Stimulated activated CD8-positive, alpha-beta memory T cell treated with anti-CD3 and anti-CD28 coated beads, Interleukin-7, amount 100 ng/mL, for 24 hours (primary cell): ENCODE data around the gene ATP1B4.
"Not testable (repeated sequence)": the region's sequence is repeated elsewhere in the genome, so short reads cannot be mapped to it uniquely, and the experiment has no call there.

ENCODE experiments used
- DNase-seq: peaks from one replicate; pipeline ENCODE4 v3.0.0-alpha.2; 2020; ENCODE audit warnings: low read depth

ATP1B4 gene

DNA sequence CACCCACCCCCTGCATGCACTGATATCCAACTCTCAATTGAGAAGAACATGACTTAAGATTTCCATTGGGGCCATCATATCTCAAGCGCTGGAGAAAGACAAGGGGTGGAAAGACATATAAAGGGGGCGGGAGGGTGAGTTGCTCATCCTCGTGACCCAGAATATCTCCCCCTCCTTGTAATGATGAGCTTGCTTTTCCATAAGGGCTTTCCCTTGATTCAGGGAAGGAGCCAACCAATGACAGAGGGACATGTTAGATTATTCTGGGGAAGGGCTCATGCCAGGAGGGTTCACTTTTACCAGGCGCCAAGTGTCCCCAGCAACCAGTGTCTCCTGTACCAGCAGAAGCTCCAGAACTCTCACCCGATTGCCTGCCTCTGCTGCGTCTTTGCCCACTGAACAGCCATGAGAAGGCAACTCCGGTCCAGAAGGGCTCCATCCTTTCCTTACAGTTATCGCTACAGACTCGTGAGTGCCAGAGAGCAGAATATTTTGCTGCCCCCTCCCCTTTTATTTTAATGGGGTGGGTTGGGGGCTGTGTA lies at the start of gene ATP1B4:
Gene ATP1B4 (plus strand): TSS at position 326 of the 542 bp plus-strand sequence. CDS start 80 bp downstream, at position 406.
- no peak for DNase-seq

- no peak for DNase-seq
These were observed 46.1 kb upstream of the ATP1B4 start for GRCh38 chrX:120315776-120316175.

DNA sequence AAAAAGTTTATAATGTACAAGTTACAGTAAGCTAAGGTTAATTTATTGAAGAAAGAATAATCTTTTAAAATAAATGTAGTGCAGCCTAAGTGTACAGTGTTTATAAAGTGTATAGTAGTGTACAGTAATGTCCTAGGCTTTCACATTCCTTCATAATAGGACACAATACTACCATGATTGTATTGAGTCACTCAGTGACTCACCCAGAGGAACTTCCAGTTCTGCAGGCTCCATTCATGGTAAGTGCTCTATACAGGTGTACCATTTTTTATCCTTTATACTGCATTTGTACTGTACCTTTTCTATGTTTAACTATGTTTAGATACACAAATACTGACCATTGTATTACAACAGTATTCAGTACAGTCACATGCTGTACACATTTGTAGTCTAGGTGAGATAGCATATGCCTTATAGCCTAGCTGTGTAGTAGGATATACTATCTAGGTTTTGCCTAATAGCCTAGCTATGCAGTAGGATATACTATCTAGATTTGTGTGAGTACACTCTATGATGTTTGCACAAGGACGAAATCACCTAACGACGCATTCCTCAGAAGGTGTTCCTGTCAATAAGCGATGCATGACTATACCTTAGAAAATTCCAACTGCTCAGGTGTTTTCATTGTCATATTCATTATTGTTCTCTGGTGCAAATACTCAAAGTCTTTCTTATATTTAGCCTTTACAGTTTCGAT lies 45.2 kb upstream of the ATP1B4 start:
- no peak for DNase-seq

GRCh38 chrX:120318411-120318810 lies 43.5 kb upstream of the ATP1B4 start:
- no peak for DNase-seq

GRCh38 chrX:120321520-120322281 lies 40.2 kb upstream of the ATP1B4 start:
- no peak for DNase-seq

DNA sequence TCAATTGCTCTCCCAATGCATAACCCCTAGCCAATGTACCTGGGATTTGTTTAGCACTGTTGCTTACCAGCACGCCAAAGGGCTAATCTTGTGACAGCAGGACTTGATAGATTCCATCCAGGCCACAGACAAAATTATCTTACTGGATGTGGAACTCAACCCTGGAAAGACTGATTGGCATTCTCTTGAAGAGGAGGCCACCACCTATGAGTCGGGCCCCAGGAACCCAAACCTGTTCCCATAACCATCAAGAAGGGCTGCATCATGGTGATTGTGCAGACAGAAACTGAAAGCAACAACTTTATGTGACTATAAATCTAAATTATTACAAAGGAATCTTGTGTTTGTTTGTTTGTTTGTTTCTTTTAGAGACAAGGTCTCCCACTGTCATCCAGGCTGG lies 30.8 kb upstream of the ATP1B4 start:
- DNase-seq = no peak

- no peak for DNase-seq
These were observed 29.5 kb upstream of the ATP1B4 start for GRCh38 chrX:120332394-120332793.

- no peak for DNase-seq
These were observed 27.7 kb upstream of the ATP1B4 start for GRCh38 chrX:120334151-120334550.

DNA sequence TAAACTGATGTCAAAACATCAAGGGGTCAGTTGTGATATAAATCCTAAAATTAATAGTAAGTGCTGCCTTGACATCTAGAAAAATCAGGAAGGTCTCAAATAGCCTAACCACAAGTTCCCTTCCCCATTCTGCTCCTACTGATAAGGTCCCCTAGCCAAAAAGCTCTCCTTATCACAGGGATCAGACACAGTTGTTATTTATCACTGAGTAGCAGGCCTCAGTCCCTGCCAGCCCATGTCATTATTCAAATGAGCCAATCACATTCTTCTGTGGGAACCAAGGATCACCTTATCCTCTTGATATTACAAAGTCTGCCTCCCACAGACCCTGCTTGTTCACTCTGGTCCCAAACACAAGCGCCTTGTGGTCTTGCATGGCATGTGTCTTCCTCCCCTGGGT lies 27.3 kb upstream of the ATP1B4 start:
- no peak for DNase-seq

DNA sequence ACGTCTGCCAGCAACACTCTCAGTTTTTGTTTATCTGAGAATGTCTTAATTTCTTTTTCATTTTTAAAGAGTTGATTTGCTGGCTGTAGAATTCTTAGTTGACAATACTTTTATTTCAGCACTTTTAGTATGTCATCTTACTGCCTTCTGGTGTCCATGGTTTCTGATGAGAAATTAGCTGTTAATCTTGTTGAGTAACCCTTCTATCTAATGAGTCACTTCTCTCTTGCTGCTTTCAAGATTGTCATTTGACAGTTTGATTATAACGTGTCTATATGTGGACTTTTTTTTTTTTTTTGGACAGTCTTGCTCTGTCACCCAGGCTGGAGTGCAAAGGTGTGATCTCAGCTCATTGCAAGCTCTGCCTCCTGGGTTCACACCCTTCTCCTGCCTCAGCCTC lies 26.6 kb upstream of the ATP1B4 start:
- DNase-seq = no peak

- no peak for DNase-seq
These were observed 25.0 kb upstream of the ATP1B4 start for GRCh38 chrX:120336899-120337298.

DNA sequence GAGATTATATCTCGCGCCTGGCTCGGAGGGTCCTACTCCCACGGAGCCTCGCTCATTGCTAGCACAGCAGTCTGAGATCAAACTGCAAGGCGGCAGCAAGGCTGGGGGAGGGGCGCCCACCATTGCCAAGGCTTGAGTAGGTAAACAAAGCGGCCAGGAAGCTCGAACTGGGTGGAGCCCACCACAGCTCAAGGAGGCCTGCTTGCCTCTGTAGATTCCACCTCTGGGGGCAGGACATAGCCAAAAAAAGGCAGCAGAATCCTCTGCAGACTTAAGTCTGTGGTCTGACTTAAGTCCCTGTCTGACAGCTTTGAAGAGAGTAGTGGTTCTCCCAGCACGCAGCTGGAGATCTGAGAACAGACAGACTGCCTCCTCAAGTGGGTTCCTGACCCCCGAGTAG lies 17.3 kb upstream of the ATP1B4 start:
- DNase-seq = not testable (repeated sequence)

- DNase-seq = no peak
These were observed 11.3 kb upstream of the ATP1B4 start for GRCh38 chrX:120350450-120351138.

DNA sequence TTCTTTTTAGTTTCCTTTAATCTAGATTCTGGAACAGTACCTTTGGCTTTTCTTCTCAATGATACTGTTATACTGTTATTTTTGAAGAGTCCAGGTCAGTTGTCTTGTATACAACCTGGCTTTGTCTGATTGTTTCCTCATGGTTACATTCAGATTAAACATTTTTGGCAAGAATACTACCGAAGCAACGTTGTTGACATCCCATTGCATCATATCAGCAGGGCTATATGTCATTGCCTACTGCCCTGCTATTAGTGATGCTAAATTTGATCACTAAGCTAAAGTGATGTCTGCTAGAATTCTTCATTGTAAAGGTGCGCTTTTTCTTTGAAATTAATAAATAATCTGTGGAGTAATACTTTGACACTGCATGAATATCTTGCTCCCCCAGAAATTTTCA lies 5.8 kb upstream of the ATP1B4 start:
- no peak for DNase-seq

- DNase-seq = no peak
These were observed 4.7 kb upstream of the ATP1B4 start for GRCh38 chrX:120357186-120357585.

DNA sequence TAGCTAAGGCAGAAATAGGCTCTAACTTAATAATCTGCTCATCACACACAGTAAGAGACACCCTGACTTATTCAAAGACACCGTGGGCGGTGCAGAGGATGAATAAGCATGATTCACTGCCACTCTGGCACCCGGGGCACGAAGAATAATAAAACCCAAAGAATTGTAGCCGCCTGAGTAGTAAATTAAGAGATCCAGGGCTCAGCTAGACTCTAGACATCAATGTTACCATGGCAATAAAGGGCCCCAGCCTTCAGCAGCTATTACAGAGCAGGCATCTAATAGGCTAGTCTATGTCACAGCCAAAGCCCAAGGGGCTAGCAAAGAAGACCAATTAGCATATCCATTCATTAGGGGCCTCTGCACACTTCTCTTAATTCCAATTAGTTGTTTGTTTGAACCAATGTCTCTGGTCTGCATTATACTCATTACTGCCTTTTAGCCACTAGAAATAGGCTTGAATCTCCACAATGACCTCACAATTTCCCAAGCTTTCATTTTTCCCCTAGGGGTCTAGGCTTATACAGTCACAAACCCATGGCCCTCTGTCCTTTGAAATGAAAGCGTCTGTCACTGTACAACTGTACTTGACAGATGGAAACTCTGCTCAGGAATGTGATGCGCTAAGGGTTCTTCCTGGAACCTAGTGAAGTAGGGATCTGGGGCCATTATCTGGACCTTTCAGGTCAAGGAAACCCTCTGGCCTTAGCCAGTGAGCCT lies 3.0 kb upstream of the ATP1B4 start:
- DNase-seq = no peak

- DNase-seq = peak; percentile 12
These were observed 3.4 kb downstream of the ATP1B4 start for GRCh38 chrX:120365320-120365719.

DNA sequence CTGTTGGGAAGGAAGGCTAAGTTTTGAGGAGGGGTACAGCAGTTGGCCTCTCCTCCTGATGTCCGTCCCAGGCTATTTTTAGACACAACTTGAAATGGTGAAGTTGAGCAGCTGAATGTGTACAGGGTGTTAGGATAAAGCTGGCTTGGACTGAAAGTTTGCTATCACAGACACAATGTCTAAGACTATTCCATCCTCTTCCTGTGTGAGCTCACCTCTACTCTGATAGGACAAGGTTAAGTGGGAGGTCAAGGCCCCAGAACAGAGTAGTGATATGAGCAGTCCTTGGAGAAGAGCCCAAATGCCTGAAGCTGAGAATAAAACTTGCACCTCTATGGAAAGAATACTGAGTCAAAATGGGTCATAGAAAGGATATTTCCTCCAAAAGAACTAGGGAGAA lies 4.1 kb downstream of the ATP1B4 start:
- DNase-seq = no peak

DNA sequence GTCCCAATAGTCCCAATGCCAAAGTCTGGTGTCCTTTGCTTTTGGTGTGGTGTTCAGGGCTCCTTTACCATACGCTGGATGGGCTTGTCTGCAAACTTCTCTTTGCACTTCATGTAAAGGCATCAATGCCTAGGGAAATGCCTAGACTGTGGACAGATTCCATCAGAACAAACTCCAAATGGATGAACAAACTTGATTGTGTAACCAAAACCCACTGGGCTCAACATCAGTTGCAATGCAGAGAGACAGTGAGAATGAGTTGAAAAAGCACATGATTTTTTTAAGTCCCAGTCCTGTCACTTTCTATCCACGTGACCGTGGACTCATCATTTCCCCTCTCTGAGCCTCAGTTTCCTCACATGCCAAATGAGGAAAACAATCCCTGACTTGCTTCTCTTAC lies 4.9 kb downstream of the ATP1B4 start:
- no peak for DNase-seq

DNA sequence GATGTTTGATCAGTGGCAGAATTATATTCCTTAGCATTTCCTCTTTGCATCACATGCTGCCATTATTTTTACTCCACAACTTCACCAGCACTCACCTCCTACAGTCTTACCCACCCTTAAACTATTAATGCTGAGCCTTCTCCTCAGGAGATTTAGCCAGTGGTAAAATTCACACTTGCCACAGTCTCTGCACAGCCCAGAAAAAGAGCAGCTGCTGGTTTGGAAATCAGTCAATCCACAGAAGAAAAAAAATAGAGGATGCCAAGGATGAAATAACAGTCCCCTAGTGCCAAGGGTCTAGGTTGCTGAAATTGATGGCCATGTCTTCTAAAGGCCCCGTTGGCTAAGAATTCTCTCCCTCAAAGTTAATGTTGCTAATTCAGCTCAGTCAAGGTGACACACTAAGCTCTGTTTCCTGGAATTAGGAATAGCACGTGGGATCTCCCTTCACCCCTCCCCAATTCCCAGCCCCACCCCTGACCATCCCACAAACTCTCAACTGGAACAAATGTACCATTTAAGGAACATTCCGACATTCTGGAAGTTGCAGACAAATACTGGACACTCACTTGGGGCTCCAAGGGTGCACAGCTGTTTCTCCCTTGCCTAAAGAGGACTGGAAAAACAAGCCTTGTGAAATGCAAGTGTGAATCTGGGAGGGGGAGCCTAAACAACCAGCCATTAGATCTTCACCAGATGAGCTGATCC lies 5.7 kb downstream of the ATP1B4 start:
- DNase-seq = no peak

- DNase-seq = no peak
These were observed 10.9 kb downstream of the ATP1B4 start for GRCh38 chrX:120372667-120373370.
